Measurements from ENCODE around the gene ABCC1.

Gene ABCC1

DNA sequence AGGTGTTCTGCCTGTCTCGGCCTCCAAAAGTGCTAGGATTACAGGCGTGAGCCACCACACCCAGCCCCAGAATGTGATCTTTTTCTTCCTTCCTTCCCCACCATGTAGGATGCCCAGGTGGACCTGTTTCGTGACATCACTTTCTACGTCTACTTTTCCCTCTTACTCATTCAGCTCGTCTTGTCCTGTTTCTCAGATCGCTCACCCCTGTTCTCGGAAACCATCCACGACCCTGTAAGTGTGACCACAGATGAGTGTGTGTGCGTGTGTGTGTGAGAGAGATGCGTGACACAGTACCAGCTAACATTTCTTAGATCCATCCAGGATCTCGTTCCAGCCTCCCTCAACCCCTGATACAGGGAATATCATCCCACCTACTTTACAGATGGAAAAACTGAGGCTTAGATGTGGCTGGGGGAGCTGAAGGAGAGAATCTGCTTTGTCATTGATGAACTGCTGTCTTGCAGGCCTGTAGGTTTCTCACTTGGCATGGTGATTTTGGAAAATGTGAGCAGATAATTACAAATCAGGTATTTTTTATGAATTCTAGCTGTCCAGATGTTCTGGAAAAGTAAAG is 67.1 kb downstream of the ABCC1 start:
- TF ChIP-seq, protein P1, sequence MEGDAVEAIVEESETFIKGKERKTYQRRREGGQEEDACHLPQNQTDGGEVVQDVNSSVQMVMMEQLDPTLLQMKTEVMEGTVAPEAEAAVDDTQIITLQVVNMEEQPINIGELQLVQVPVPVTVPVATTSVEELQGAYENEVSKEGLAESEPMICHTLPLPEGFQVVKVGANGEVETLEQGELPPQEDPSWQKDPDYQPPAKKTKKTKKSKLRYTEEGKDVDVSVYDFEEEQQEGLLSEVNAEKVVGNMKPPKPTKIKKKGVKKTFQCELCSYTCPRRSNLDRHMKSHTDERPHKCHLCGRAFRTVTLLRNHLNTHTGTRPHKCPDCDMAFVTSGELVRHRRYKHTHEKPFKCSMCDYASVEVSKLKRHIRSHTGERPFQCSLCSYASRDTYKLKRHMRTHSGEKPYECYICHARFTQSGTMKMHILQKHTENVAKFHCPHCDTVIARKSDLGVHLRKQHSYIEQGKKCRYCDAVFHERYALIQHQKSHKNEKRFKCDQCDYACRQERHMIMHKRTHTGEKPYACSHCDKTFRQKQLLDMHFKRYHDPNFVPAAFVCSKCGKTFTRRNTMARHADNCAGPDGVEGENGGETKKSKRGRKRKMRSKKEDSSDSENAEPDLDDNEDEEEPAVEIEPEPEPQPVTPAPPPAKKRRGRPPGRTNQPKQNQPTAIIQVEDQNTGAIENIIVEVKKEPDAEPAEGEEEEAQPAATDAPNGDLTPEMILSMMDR (IDR thresholded peaks at IDR 0.05; ENCODE audit: low read depth, low read length): no peak
- no peak overlapping the region for H3K4me3 ChIP-seq (ENCODE audit: low read depth, low read length)

DNA sequence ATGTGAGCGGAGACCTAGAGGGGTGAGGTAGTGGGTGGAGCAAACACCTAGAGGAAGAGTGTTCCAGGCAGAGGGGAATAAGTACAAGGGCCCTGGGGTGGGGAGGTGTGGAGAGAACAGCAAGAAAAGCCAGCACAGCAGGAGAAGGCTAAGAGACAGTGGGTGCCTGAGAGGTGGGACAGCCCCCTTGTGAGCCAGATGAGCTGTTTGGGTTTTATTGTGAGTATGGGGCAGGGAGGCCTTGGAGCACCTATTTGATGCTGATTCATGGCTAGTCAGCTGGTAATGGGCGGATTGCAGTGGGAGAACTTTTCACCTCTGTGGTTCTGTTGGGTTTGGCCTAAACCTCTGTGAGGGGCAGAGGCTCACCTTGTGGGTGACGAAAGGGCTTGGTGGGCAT is 68.4 kb downstream of the ABCC1 start:
- TF ChIP-seq, protein P1 (IDR thresholded peaks at IDR 0.05; ENCODE audit: low read depth, low read length): no peak
- H3K4me3 ChIP-seq (ENCODE audit: low read depth, low read length): no peak overlapping the region

DNA sequence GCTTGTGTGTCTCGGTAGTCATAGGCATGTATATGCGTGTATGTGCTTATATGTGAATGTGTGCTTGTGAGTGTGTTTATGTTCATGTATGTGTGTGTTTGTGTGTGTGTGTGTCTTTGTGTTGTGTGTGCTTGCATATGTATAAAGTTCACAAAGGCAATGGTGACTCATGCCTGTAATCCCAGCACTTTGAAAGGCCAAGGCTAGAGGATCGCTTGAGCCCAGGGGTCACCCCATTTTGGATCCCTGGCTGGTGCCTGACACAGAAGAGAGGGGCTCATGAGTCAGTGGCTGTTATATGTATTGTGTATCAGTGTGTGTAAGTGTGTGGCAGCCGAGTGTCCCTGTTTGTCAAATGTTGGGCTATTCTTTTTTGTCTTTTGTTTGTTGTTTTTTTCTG is 69.3 kb downstream of the ABCC1 start:
- TF ChIP-seq, protein P1 (IDR thresholded peaks at IDR 0.05; ENCODE audit: low read depth, low read length): no peak
- H3K4me3 ChIP-seq (ENCODE audit: low read depth, low read length): no peak overlapping the region

DNA sequence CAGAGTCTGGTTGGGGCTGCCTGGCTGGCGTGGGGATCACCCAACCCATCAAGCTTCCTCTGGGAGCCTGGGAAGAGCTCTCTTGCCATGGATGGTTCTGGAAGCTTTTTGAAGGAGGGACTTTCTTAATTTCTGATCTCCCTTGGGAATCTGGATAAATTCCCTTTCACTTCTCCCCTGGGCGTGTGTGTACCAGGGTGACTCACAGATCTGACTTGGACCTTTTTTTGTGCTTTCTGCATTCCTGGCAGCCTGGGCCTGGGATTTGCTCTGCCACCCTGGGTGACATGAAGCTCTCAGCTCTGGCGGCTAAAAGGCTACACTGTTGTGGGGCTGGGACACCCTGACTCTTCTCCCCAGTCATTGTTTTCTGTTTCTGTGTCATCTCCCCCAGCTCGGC is 70.1 kb downstream of the ABCC1 start:
- TF ChIP-seq, protein P1 (IDR thresholded peaks at IDR 0.05; ENCODE audit: low read depth, low read length): no peak
- H3K4me3 ChIP-seq (ENCODE audit: low read depth, low read length): no peak overlapping the region

DNA sequence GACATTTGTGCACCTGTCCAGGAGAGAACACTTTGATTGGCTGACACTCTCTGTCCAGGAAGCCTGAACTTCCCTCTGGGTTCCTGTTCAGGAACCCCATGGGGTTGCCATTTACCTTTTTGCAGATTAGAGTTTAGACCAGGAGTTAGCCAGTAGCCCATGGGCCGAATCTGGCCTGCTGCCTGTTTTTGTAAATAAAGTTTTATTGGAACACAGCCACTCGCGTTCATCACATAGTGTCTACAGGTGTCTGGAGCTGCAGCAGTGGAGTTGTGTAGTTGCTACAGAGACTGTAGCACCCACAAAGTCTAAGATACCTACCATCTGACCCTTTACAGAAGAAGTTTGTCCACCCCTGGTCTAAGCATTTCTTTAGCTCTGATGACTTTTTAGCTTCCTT is 70.9 kb downstream of the ABCC1 start:
- TF ChIP-seq, protein P1 (IDR thresholded peaks at IDR 0.05; ENCODE audit: low read depth, low read length): no peak
- no peak overlapping the region for H3K4me3 ChIP-seq (ENCODE audit: low read depth, low read length)

DNA sequence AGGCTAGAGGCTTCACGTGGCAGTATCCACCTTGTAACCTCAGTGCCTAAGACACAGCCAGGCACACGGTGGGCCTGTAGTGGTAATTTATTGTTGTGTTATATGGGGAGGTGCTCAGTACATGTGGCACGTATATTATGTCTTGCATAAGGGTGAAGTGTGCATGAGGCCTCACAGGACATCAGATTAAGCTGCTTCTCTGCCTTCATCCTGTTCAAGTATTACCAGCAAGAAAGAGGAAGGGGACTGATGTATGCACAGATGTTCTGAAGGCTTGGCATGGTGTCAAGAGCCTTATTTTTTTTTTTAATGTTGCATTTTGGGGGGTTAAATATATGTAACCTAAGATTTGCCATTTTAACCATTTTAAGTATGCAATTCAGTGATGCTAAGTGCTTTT is 71.6 kb downstream of the ABCC1 start:
- TF ChIP-seq, protein P1 (IDR thresholded peaks at IDR 0.05; ENCODE audit: low read depth, low read length): no peak
- no peak overlapping the region for H3K4me3 ChIP-seq (ENCODE audit: low read depth, low read length)

DNA sequence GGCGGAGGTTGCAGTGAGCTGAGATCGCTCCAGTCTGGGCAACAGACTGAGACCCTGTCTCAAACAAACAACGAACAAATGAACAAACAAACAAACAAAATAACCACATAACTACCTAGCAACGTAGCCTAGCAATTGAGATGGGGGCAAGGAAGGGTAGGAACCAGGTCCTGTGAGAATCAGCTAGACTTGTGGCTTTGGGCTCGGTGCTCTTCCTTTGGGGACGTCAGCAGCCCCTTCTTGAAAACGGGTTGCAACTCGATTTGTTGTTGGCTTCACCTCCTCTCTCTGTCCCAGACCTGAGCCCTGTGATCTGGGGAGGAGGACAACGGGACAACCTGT is 72.2 kb downstream of the ABCC1 start:
- no peak overlapping the region for H3K4me3 ChIP-seq (ENCODE audit: low read depth, low read length)

More for the DNA sequence above, 72.2 kb downstream of the ABCC1 start:
- TF ChIP-seq, protein P1 (IDR thresholded peaks at IDR 0.05; ENCODE audit: low read depth, low read length): no peak

Data from WI38 (cell line).